ENCODE data around the gene HEXIM2.
A peak's percentile ranks its signal among the peaks of the same experiment; 100 is the strongest.
"Not testable (repeated sequence)": the region's sequence is repeated elsewhere in the genome, so short reads cannot be mapped to it uniquely, and the experiment has no call there.

The HEXIM2 gene, protein sequence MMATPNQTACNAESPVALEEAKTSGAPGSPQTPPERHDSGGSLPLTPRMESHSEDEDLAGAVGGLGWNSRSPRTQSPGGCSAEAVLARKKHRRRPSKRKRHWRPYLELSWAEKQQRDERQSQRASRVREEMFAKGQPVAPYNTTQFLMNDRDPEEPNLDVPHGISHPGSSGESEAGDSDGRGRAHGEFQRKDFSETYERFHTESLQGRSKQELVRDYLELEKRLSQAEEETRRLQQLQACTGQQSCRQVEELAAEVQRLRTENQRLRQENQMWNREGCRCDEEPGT

DNA sequence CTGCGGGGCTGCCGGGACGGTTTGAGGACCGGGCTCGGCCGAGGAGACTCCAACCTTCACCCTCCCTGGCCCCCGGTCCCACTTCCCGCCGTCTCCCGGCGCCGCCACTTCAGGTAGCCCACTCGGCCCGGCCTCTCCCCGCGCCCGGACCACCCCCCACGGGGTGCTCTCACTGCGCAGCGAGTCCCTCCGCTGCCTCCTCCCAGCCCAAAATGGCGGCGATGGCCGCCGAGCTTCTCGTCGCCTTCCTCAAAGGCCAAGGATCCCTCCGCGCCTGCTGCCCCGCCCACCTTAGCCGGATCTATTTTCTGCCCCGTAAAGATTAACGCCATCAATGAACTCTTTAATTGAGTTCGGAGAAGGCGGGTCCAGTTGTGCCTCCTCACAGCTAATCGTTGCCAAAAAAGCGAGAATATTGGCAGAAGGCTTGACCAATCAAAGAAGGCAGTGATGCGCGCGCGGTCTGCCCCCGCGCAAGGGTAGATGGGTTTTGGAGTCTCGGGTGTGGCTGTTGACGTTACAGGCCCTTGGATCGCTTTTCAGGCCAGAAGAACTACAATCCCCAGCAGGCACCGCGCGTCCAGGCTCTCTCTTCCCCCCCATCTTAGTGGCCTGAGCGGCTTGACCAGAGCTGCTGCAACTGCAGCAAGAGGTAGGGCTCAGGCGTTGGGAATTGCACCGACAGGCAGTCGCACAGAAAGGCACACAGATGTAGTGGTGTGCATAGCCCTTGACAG lies at the start of gene HEXIM2:
Gene HEXIM2 (plus strand): TSS at position 588 of the 737 bp plus-strand sequence. CDS start 919 bp downstream, outside the sequence.
- DNase-seq: peak; percentile 100

DNA sequence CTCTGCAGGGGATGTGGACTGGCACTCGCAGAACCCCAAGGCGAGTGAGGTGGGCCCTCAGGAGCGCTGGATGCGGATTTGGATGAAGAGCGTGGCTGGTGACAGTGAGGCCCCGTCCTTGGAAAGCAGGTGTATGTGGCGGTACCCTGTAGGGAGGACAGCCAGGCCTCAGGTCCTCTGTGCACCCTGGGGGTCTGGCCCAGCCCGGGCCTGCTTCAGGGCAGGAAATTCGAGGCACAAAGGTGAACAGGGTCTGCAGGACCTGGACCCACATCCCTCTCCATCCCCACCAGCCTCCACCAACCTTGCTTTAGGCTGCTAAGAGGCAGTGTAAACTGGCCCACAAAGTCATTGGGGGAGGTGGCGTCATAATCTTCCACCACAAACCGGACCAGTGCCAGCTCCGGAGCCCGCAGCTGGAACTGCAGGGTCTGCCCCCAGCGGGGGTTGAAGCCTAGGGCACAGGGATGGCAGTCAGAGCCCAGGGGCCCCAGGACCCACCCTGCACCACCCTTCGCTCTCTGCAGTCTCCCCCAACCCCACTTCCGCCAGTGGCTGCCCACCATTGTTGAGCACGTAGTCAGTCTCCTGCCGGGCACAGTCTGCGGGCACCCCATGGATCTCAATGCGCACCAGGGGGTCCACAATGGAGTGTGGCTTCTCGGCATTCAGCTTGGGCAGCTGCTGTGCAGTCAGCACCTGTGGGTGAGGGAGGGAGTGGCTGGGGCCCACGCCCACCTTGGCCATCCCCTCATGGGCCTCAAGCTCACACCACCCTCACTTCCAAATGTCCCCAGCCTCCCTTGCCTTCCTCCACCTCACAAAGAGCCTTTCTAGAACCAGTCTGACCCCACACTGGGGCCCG lies 48.9 kb upstream of the HEXIM2 start:
- DNase-seq: no peak

DNA sequence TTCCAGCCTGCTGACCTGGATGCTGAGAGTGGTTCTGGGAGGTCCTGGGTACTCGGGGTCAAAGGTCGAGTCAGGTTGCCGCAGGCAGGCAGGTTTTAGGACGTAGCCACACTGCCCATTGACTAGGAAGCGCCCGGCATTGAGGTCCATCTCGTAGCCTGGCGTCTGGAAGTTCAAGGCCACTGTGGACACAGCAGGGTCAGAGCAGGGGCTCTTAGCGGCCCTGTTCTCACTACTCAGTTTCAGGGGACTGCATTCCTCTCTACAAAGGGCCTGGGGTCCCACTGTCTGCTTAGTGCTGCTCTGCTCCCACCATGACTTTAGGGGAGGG lies 48.3 kb upstream of the HEXIM2 start:
- no peak for DNase-seq

DNA sequence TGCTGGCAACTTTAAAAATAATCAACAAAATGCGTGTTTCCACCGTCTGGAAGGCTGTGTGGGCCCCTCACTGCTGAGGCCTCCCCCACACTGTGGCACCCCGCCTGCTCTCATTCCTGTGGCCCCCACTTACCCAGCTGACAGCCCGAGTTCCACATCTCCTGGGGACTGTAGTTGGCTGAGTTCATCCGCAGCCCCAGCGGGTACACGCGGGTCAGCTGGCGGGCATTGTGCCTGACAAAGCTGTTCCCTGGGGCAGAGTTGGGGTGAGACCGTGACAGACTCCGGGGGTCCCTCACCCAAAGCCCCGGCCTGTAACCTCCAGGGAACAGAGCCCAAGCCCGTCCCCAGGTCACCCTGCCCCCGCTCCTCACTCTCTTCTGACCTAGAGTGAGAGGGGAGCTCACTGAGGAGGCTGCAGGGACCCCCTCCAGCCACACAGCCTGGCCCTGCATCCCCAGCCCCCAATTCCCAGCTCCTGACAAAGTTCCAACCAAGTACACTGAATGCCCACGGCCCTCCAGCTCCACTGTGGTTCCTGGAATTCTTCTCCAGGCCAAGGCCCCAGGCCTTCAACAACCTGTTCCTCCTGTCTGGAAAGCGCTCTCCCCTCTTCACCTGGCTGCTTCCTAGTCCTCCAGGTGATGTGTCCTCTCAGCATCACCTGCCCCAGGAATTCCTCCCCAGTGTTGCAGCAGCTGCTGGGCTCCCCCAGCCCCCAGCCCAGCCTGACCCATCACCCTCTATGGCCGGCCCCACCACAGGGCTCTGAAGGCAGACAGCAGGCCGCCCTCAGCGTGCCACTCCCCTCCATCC lies 47.4 kb upstream of the HEXIM2 start:
- DNase-seq: no peak

DNA sequence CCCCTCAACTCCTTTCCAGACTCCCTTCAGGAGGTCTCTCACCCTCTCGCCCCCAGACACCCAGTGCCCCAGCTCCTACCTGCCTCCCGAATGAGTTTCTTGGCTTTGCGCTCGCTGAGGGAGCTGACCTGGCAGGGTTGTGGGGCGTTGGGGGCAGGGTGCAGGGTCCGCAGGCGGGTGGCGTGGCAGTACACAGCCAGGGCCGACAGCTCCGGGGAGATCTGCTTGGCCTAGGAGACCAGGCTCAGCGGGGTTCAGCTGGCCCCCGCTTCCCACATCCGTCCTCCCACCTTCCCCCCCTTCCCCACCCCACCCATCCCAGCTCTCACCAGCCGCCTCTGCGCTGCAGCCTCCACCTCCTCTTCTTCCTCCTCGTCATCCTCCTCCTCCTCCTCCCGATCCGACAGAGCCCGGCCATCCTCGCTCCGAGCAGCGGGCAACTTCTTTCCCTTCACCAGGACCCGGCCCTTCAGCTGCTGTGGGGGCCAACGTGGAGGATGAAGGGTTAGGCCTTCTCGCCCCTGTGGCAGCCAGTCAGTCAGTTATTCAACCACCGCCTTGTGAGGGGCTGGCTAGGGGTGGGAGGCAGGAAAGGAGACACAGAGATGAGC lies 46.6 kb upstream of the HEXIM2 start:
- DNase-seq: no peak

DNA sequence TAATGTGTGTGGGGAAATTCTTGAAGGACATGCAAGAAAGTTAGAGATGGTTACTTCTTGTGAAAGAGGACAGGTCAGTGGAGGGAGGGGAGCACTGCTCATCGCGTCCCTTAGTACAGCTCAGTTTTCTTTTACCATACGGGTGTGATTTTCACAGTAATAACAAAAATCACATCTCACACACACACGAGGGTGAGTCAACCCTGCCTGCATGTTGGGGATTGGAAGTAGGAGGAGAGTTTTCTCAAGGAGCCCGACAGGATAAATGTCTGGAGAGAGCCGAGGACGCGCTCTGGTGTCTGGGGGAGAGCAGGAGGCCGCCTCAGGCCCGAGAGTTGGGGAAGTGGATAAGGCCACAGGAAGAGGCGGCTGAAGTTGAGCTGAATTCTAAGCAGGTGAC lies 45.8 kb upstream of the HEXIM2 start:
- no peak for DNase-seq

DNA sequence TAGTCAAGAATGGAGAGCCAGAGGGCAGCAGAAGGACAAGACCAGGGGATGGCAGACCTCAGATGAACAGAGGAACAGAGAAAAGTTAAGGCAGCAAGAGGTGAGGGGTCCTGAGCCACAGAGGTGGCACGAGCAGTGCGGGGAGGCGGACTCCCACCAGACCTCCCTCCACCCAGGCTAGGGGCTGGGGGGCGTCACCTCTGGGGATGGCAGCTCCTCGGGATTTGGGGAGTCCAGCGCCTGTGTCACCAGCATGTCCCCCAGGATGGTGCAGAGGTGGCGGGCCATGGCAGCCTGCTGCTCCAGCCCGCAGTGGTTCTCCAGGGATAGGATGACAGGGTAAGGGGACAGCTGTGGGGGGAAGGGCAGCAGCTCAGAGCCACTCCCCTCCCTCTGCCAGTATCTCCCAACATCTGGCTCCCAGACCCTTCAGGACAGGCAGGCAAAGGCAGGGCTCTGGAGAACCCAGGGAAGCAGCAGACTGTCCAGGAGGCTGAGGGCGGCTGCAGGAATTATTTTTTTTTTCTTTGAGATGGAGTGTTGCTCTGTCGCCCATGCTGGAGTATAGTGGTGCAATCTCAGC lies 45.1 kb upstream of the HEXIM2 start:
- no peak for DNase-seq

DNA sequence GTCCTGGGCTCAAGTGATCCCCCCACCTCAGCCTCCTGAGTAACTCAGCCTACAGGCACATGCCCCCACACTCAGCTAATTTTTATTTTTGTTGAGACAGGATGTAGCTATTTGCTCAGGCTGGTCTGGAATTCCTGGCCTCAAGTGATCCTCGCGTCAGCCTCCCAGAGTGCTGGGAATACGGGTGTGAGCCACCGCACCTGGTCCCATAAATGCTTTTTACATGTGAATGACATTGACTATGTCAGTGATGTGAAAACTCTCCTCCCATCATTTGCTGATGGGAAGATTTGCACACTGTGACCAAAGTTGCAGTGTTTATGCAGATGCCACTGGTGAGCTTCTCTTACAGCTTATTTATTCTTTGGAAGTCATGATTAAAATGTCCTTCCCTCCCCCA lies 44.3 kb upstream of the HEXIM2 start:
- no peak for DNase-seq

DNA sequence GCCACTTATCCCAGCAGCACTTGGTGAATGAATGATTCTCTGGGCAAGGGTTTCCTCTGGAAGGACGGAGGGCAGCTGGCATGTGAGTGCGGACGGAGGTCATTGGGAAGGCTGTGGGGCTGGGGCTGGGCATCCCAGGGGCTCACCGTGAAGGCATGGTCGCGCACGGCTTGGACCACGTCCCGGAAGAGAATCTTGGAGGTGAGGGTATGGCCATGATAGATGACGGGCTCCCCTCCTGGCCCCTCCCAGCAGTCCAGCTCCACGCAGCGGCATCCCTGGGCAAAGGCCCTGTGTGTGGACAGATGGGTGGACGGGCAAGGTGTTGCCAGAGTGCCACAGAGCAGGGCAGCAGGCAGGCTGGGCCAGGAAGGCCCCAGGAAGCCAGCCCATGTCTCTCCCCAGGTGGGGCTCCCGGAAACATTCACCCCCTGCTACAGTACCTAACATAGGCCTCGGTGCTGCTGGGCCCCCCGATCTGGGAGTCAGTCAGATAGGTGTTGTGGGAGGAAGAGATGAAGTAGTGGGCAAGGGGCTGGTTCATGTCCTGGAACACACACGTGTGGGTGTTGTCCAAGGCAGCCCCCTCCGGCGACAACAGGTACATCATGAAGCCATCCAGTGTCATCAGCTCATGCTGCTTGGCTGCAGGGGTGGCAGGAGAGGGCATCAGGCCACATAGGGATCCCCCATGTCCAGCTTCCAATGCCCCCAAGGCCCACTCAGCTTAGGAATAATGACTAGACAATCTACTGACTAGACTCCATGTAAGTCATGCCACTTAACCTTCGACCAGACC lies 43.6 kb upstream of the HEXIM2 start:
- DNase-seq: no peak

DNA sequence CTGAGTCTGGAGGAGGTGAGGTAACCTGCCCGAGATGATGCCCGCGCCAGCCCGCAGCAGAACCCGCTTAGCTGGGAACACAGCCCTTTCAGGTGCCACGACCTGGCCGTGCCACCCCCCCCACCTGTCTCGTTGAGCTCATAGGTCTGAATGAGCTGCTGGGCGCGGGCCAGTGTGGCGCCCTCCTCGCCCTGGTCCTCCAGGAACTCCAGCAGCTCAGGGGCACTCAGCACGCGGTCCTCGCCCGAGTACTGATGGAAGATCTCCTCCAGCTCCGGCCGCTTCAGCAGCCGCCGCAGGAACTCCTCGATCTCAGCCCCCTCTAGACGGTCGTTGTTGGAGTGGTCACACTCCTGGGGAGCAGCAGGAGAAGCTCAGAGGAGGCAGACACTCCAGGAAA lies 43.0 kb upstream of the HEXIM2 start:
- DNase-seq: no peak

DNA sequence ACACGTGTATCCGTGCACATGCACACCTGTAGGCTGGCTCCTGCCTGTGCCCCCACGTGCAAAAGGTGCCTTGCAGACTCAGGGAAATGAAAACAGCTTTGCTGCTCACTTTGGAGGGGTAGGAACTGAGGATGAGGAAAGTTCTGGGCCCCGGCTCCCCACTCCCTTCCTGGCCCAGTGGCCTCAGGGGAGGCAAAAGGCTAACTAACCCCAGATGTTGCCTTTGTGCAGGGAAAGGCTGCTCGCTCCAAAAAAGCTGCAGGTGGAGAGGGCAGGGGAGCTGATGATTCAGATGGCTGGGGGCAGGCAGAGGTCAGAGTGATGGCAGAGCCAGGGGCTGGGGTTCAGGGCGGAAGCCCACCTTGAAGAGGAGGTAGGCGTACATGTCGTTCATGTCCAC lies 41.7 kb upstream of the HEXIM2 start:
- DNase-seq: no peak

DNA sequence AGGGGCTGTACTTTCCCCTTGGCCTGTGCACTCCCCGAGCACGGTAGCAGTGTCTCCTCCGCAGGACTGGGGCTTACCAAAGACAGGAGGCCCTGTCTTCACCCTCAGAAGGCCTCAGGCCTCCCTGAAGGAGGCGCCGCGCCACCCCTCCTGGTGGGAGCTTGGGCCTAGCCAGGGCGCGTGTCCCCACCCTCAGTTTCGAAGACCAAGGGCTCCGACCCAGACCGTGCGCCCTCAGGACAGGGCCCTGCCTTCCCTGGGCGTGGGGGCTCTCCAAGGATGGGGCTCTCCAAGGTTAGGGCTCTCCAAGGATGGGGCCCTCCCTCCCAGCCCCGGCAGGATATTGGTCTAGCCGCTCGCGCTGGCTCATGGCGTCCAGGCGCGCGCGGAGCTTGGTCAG lies 41.1 kb upstream of the HEXIM2 start:
- no peak for DNase-seq

DNA sequence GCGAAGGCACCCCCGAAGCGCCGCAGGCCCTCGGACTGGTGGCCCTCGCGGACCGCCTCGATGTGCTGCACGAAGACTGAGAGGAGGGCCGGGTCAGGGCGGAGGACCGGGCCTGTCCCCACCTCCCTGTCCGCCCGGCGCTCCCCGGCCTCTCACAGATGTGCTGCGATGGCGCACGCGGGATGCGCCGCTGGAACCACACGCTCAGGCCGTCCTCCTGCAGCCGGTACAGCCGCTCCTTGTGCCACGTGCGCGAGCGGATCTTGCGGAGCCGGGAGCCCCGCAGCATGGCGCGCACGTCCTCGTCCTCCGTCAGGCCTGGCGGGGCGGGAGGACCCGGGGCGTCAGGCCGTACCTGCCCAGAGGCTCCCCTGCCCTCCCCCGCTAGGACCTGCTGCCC lies 40.6 kb upstream of the HEXIM2 start:
- no peak for DNase-seq

DNA sequence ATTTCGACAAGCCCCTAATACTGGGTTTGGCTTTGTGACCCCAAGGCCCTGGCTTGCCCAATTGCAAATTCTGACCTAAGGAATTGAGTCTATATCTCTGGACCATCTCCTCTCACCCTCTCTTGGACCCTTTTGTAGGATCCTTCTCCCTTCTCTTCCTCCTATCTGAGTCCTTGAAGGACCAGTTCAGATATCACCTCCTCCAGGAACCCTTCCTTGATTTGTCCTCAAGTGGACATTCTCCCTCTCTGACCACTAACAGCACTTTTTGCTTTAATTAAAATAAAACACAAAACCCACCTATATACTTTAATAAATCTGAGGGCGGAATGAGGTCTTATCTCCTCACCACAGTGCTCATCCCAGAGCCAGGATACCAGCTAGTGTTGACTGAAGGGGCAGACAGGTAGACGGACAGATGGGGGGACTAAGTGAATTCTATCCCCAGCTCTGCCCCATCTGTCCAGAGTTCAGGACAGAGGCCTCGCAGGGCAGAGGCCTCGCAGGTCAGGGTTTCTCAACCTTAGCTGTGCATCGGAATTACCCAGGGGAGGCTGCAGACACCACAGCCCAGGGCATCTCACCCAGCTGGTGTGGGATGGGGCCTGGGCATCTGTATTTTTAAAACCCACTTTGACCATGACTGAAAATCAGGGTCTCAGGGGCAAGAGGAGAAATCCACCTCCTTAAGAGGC lies 38.5 kb upstream of the HEXIM2 start:
- no peak for DNase-seq

DNA sequence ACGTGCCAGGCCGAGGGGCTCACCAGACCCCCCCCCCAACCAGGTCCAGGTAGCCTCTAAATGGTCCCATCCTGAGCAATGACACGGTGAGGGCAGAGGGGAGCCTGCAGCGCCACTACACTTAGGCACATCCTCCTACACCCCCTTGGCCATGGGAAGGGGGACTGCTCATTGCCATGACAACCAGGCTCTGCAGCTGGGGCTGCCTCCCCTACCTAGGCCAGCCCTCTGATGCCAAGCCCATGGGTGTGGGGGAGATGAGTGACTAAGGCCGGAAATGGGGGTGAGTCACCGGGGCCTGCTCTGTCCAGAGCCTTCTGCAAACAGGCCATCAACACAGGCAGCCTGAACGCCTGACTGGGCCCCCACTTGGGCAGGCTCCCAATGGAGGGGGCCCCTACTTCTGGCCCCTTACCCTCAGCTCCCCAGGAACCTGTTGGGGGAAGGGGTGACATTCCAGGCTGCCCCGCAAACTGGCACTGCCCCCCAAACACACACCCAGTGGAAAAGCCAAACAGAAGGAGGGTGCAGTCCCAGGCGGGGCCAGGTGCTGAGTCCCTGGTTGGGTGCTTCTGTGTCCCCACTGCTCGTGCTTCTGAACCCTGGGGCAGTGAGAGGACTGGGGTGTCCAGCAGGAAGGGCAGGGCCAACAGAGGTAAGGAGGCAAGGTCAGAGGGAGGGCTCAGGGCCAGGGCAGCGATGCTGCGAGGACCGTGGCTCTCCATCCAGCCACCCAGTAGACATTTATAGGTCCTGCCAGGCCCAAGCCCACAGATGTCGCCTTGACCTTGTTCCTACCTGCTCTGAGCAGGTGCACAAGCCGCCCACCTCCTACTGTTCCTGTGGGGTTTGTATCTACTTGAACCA lies 37.5 kb upstream of the HEXIM2 start:
- no peak for DNase-seq

DNA sequence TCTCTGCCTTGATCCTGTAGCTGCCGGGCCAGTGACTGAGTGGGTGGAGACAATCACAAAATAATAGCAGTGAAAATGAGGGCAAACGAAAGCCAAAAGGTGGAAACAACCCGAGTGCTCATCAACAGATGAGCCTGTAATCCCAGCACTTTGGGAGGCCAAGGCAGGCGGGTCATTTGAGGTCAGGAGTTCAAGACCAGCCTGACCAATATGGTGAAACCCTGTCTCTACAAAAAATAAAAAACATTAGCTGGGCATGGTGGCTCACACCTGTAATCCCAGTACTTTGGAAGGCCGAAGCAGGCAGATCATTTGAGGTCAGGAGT lies 36.9 kb upstream of the HEXIM2 start:
- DNase-seq: not testable (repeated sequence)

DNA sequence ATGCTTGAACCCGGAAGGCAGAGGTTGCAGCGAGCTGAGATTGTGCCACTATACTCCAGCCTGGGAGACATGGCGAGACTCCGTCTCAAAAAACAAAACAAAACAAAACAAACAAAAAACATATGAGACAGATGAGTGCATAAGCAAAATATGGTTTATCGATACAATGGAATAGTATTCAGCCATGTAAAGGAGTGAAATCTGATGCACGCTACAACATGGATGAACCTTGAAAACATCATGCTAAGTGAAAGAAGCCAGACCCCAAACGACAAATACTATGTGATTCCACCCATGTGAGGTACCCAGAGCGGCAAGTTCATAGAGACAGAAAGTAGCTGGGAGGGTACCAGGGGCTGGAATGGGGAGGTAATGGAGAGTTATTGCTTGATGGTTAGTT lies 36.2 kb upstream of the HEXIM2 start:
- no peak for DNase-seq

DNA sequence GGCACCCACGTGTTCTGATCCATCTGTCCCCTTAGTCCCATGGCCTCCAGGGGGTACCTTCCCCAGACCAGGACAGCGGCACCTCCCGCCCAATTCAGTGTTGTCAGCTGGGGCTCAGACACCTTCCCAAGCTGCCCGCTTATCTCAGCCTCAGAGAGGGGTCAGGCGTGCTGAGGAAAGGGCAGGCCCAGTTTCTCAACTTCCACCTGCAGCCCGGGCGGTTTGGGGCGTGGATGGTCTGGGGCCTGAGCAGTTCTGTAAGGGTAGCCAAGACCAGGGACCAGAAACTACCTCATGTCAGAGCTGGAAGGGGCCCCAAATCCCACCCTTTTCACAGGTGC lies 34.5 kb upstream of the HEXIM2 start:
- DNase-seq: no peak

DNA sequence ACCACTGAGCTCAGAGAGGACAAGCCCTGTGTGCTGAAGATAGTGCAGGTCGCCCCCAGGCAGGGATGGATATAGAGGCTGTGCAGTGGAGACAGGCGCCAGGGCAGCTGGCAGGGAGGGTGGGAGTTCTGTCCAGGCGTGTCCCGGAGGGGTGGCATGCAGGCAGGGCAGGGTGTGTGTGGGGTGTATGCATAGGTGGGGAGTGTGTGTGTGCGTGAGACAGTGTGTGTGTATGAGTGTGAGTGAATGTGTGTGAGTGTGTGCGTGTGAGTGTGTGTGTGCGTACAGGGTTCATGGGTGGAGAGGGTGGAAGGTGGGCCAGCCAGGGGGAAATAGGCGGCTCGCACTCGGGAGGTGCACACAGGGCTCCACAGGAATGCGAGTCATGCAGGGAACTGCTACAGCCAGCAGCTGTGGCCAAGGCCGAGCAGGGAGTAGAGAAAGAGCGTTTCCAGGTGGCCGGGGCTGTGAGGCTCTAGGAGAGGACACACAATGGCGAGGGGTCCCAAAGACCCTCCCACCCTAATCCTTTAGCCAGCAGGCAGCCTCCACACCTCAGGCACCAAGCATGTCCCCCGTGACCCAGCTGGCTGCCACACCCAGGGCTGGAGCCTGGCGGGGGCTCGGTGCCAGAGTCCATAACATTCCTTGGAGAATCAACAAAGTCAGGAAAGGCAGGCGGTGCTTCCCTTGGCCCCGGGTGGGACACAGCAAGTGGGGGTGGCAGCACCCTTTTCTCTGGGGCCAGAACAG lies 34.0 kb upstream of the HEXIM2 start:
- no peak for DNase-seq
